GM08714 (cell line): Measurements from ENCODE around the gene CYB5R3.
"Not testable (repeated sequence)": the region's sequence is repeated elsewhere in the genome, so short reads cannot be mapped to it uniquely, and the experiment has no call there.

Source experiments
- H3K4me3 ChIP-seq: fragments of 200-500 bp; sonication (Bioruptor generic); 2 replicates; pipeline ENCODE4 v1.5.1; 2014; ENCODE audit warnings: mild to moderate bottlenecking, low read length, inconsistent platforms
- ZNF274 ChIP-seq: IDR thresholded peaks from 2 replicates; pipeline ENCODE4 v1.6.1; 2012; ENCODE audit warnings: mild to moderate bottlenecking, low read depth, low read length

CYB5R3 gene

DNA sequence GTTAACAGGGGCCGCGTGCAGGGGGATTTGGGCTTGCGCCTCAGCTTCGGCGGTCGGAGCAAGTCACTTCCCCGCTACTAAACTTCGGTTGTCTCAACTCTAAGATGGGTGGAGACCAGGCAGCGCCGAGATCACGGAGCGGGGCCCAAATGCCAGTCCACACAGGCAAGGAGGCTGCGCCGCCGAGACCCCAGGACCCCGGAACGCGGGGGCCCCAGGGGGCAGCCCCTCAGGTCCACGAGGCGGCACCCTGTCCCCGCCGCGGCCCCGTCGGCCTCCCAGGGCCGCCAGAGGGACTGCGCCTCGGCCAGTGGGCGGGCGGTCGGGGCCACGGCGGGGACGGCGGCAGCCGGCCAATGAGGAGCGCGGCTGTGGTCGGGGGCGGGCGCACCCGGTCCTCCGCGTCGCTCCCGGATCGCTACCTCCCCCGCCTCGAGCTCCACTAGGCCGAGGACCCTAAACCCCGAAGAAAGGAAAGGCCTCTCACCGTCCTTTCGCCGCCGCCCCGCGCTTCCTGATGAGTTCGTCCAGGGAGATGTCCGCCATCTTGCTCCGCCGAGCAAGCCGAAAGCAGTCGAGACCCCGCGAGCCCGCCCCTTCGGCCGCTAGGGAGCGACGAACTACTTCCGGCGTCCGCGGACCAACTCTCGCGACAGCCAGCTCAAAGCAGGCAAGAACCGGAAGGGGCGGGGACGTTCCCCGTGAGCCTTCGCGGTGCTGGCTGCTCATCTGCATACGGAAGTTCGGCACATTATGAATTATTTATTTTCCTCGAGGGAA, 34.7 kb downstream of the CYB5R3 start, which contains the start of gene POLDIP3:
Gene POLDIP3 (minus strand): TSS at position 572 of the 780 bp plus-strand sequence. CDS start 26 bp downstream, at position 546.
- TF ChIP-seq ZNF274: no peak
- peak within 1 kb of the TSS; percentile 89 for H3K4me3 ChIP-seq

DNA sequence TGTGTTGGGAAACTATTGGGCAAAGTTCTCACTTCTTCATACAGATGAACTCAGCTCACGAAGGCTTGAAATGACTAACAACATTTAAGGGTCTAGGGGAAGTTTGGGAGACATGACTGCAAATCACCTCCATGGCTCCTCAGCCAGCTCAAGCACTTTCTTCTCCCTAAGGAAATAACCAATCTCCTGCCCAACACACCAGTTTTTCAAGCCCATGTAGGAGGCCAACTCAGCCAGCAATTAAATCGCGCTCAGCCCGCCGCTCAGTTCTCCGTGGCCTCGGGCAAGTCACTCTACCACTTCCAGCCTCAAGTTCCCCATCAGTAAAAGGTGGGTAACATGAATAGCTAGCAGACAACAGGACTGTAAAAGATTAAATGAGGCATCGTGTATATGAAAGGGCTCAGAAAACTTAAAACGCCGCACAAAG, 35.3 kb downstream of the CYB5R3 start:
- H3K4me3 ChIP-seq: peak overlapping the region; percentile 89
- no peak for TF ChIP-seq ZNF274

DNA sequence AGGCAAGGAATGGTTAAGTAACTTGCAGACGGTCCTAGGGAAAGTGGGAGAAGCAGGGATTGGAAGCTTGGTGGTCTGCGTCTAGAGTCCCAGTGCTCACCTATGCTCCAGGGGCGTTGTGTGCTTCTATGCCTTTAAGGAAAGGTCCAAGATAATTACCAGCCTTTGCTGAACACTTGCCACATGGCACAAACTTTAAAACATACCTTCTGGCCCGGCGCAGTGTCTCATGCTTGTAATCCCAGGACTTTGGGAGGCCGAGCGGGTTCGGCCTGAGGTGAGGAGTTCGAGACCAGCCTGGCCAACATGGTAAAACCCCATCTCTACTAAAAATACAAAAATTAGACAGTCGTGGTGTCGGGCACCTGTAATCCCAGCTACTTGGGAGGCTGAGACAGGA, 36.9 kb downstream of the CYB5R3 start:
- TF ChIP-seq ZNF274: no peak
- H3K4me3 ChIP-seq: no peak overlapping the region

DNA sequence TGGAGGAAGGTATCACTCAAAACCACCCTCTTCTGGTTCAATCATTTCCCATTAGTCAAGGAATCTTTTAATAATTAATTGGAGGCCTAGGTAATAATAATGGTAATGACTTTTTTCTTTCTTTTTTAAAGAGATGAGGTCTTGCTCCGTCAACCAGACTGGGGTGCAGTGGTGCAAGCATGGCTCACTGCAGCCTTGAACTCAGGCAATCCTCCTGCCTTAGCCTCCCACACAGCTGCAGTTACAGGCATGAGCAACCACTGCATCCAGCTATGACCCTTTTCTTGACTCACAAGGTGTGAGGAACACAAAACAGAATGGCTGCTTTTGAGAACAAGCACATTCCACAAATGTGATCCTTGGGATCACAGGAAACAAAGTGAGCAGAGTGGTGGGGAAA, 38.1 kb downstream of the CYB5R3 start:
- TF ChIP-seq ZNF274: no peak
- no peak overlapping the region for H3K4me3 ChIP-seq

DNA sequence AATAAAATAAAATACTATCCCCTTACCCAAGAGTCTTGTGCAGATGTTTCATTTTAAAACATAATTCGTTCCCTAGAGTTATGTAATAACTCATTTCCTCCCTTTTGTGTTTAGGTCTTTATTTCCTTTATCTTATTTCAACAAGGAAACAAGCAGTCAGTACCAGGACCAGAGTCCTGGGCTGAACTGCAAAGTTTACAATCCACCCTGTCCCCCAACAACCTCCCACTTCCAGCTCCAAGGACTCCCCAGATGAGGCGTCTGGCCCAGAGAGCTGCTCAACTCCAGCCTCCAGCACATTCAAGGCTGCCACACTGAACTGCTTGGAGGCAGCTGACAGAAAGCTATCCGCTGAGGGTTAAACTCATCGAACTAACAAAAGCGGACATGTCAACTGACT, 39.0 kb downstream of the CYB5R3 start:
- no peak overlapping the region for H3K4me3 ChIP-seq
- no peak for TF ChIP-seq ZNF274

DNA sequence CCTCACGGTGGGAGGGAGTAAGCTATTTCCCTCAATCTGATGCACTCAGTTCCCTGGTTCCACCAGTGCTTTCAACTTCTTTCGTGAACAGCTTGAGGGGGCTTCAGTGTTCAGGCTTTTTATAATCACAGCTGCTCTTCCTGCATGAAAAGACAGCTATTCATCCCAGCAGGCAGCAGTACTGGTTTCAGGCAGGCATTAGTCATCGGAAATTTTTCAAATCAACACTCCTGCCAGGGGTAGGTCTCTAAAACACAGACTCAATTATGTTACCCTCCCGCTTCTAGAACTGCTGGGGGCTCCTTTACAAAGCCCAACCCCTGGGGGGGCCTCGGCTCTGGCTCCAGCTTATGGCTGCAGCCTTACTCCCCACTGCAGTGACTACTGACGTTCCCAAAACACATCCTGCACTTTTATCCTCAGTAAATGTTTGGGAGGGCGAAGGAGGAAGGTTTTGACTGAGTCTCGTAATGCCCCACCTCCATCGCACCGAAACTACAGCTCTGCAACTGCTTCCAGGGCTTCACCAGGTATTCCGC, 40.3 kb downstream of the CYB5R3 start:
- TF ChIP-seq ZNF274: no peak
- H3K4me3 ChIP-seq: no peak overlapping the region

DNA sequence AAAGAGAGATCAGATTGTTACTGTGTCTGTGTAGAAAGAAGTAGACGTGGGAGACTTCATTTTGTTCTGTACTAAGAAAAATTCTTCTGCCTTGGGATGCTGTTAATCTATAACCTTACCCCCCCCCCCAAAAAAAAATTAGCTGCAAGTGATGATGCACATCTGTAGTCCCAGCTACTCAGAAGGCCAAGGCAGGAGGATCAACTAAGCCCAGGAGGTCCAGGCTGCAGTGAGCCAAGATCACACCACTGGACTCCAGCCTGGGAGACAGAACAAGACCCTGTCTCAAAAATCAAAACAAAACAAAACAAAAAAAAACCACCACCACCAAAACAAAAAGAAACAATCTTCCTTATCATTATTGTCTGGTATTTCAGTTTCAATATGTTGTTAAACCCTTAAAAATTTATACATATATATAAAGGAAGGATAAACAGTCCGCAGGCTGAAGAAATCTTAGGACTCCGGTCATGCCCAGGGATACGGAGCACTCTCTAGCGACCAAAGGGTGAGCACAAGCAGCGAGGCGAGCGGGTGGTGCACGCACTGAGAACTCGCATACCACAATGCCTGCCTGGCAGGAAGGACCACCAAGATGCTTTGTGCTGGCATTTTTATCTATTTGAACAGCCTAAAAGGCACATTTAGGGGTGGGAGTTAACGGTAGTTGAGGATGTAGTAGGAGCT, 40.9 kb downstream of the CYB5R3 start:
- H3K4me3 ChIP-seq: no peak overlapping the region

DNA sequence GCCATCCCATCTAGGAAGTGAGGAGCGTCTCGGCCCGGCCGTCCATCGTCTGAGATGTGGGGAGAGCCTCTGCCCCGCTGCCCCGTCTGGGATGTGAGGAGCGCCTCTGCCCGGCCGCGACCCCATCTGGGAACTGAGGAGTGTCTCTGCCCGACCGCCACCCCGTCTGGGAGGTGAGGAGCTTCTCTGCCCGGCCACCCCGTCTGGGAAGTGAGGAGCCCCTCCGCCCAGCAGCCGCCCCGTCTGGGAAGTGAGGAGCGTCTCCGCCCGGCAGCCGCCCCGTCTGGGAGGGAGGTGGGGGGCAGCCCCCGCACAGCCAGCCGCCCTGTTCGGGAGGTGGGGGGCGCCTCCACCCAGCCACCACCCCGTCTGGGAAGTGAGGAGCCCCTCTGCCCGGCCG, 41.6 kb downstream of the CYB5R3 start:
- not testable (repeated sequence) for H3K4me3 ChIP-seq

More for the DNA sequence above, 40.9 kb downstream of the CYB5R3 start:
- no peak for TF ChIP-seq ZNF274

DNA sequence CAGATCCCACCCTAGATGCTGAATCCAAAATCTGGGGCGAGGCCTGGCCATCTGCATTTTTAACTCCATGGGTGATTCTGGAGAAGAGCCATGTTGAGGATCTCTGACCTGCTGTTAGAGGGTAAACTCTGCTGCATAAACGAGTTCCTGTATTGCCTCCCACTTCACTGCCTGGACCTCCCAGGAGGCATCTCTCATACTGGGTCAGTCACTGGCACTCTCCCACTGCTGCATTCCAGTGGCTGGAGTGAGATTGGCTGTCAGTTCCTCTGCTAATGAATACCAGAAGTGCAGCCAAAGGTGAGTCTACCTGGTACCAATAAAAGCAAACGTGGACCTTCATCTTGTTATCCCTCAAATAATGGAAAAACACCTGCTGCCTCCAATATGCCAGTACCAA, 44.8 kb downstream of the CYB5R3 start:
- TF ChIP-seq ZNF274: no peak
- no peak overlapping the region for H3K4me3 ChIP-seq

DNA sequence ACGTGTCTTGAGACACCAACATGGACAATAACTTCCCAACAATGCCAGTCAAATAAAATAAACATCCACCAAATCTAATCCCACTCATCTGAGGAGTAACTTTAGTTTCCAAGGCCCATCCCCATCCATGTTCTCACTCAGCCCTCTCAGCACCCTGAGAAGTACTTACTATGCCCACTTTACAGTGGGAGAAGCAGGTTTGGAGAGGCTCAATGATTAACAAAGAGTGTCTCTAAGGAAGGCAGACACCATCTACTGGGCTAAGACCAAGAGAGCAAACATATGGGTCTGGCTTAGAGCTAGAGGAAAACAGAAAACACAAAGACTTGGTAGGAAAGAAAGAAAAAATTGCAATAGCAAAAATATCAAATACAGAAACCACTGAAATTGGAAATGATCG, 45.8 kb downstream of the CYB5R3 start:
- no peak for TF ChIP-seq ZNF274
- no peak overlapping the region for H3K4me3 ChIP-seq

DNA sequence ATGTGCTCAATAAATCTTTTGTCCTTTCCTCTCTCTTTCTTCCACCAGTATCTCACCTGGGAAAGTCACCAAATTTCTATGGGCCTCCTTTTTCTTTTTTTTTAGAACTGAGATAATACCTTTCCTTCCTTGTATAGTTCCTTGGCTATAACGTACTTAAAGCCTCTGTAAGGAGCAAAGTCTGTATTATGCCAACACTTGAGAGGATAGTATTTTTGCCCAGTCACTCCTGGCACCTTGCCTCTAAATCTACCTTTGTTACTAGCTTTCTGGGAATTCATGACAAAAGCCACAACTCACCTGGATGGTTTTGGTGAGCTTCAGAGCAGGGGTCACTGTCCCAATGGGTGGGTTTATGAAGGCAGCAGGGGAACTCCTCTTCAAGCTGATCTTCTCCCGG, 46.7 kb downstream of the CYB5R3 start:
- no peak for TF ChIP-seq ZNF274
- no peak overlapping the region for H3K4me3 ChIP-seq

DNA sequence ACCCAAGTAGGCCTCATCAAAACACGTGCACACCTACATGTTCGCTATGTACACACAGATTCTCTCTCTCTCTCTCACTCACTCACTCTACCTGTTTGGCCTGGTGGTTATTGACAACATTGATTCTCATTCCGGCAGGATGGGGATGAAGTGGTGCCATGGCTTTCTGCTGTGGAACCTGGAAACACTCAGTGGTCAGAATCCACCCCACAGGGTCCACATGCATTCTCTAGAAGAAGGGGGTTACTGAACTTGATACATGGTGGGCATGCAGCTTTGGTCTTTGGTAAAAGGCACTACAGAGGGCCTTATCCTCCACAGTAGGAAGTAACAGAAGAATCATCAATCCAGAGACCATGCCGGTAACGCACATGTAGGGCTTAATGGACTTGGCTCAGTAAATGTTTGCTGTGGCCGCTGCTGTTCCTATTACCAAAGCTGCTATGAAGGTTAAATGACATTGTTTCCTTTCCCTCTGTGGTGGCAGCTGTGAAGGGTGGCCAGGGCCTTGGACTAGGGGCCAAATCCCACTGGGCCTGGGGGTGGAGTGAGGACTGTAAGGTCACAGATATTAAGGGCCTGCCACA, 47.2 kb downstream of the CYB5R3 start:
- TF ChIP-seq ZNF274: no peak
- no peak overlapping the region for H3K4me3 ChIP-seq

DNA sequence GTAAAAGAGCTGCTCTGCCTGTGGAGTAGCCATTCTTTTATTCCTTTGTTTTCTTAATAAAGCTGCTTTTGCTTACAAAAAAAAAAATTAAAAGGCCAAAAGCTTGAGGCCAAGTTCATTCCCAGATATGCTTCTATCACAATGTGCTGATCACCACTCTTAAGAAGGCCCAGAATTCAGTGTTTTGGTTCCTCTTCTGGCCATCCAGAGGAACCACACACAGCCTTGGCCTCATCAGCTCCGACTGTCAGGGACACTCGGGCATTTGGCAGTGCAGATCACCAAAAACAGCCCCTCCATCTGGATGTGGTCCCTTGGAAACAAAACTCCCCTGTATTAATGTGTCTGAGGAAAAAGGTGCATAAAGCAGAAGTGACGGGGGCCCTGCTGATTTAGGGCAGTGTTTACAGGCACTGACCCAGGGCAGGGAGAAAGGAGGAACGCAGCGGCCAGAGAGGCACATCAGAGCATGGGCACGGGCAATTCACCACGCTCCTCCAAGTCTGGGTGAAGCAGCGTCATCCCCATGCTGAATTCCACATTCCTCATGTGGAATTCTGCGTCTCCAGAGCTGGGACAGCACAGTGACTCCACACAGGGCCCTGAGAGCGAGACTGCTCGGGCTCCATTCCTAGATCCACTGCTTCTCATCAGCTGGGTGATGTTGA, 52.2 kb downstream of the CYB5R3 start:
- H3K4me3 ChIP-seq: no peak overlapping the region
- TF ChIP-seq ZNF274: no peak

DNA sequence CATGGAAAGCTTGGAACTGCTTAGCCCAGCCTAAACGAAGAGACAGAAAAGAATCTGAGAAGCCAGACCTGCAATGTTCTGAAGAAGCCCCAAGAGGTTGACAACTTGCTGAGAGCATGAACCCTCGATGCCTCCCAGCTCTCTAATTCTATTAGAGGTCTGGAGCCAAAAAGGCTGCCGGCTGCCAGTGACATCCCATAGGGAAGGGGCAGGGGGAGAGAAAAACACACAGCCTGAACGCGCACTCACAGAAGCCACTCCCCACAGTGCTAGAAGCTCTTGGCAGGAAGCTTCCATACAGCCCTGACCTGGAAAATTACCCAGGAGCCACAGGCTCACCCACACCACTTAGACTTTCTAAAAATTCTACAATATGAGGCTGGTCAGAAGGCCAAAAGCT, 52.9 kb downstream of the CYB5R3 start:
- H3K4me3 ChIP-seq: no peak overlapping the region
- no peak for TF ChIP-seq ZNF274

DNA sequence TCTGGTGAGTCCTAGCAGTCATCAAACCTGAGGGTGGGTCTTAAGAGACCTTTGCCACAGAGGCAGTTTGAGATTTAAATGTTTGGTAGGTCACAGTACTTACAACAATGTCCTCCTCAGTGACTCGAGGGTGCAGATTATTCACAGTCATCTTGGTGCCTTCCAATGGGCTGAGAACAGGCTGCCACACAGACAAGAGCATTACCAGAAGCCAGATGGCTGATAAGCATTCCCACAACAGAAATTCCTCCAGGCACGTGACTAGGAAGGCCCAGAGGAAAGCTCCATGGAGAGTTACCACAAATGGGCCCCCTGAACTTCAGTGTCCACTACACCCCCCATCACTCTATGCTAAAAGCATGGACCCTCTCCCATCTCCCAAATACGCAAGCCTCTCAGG, 53.8 kb downstream of the CYB5R3 start:
- H3K4me3 ChIP-seq: no peak overlapping the region
- no peak for TF ChIP-seq ZNF274
